ENCODE results near the gene ZSCAN16. TPM values are rescaled to one million over a fixed set of nuclear protein-coding genes. Genes with fewer than 3 reads are reported as not detected.
A peak's percentile ranks its signal among the peaks of the same experiment; 100 is the strongest.

ZSCAN16 gene
- total and polyA plus RNA-seq, 2 of the 13 experiments (the other 11 are each of a cell fraction or from before 2014, with no cell fraction given) = 5.7 to 12.7 TPM

GRCh38 chr6:28141500-28142329 is 17.3 kb downstream of the ZSCAN16 start, which contains the start of gene ZKSCAN8 (continued):
- TF ChIP-seq KIAA2018 (CRISPR knock-in tag; IDR thresholded peaks at IDR 0.05; ENCODE audit: borderline replicate concordance) = peak; percentile 62; the same call in 1 of the 2 replicates
- TF ChIP-seq ZNF777 (CRISPR knock-in tag; IDR thresholded peaks at IDR 0.05) = peak; percentile 89
- TF ChIP-seq ZNF574 (CRISPR knock-in tag; IDR thresholded peaks at IDR 0.05) = peak; percentile 100
- peak; percentile 99 for TF ChIP-seq FOXC1 (CRISPR knock-in tag; IDR thresholded peaks at IDR 0.05; ENCODE audit: borderline replicate concordance)
- TF ChIP-seq HDAC1 (CRISPR knock-in tag; IDR thresholded peaks at IDR 0.05) = peak; percentile 94
- TF ChIP-seq ZNF441 (CRISPR knock-in tag; IDR thresholded peaks at IDR 0.05; ENCODE audit: borderline replicate concordance) = peak; percentile 87
- no peak; the same call in 1 of the 2 replicates for TF ChIP-seq SMYD3 (CRISPR knock-in tag; IDR thresholded peaks at IDR 0.05)
- TF ChIP-seq ZNF446 (CRISPR knock-in tag; IDR thresholded peaks at IDR 0.05) = peak; percentile 91
- peak; percentile 2; the same call in 1 of the 2 replicates for TF ChIP-seq ARID3A (IDR thresholded peaks at IDR 0.05; ENCODE audit: low read depth, low read length)
- TF ChIP-seq ZBED4 (CRISPR knock-in tag; IDR thresholded peaks at IDR 0.05; ENCODE audit: borderline replicate concordance) = 0 out of 2 replicates have a peak, but pooled peaks have one; percentile 81
- TF ChIP-seq FOXK2 (IDR thresholded peaks at IDR 0.05) = peak; percentile 68; the same call in 1 of the 2 replicates
